HG03565 (cell line): ENCODE measurements around the gene AP4E1.
A peak's percentile ranks its signal among the peaks of the same experiment; 100 is the strongest.
"Not testable (repeated sequence)": the region's sequence is repeated elsewhere in the genome, so short reads cannot be mapped to it uniquely, and the experiment has no call there.

Source experiments
- ATAC-seq: cut with Tn5 transposase; IDR thresholded peaks from one replicate; pipeline ENCODE4 v1.9.1; 2021; ENCODE audit warnings: mild to moderate bottlenecking, moderate library complexity; ENCODE audit not compliant: unreplicated experiment

Gene AP4E1

GRCh38 chr15:50888054-50888453 is 20.4 kb upstream of the AP4E1 start:
- ATAC-seq = no peak

GRCh38 chr15:50889589-50889988 is 18.9 kb upstream of the AP4E1 start:
- ATAC-seq = no peak

GRCh38 chr15:50890751-50891150 is 17.7 kb upstream of the AP4E1 start:
- ATAC-seq = no peak

- ATAC-seq = no peak
Observed at GRCh38 chr15:50891159-50891558, 17.3 kb upstream of the AP4E1 start.

GRCh38 chr15:50893976-50894375 is 14.5 kb upstream of the AP4E1 start:
- ATAC-seq = no peak

- not testable (repeated sequence) for ATAC-seq
Observed at GRCh38 chr15:50901390-50901789, 7.1 kb upstream of the AP4E1 start.

GRCh38 chr15:50904211-50904610 is 4.3 kb upstream of the AP4E1 start:
- no peak for ATAC-seq

- ATAC-seq = no peak
Observed at GRCh38 chr15:50905055-50905454, 3.4 kb upstream of the AP4E1 start.

GRCh38 chr15:50906954-50907600 is 1.4 kb upstream of the AP4E1 start:
- ATAC-seq = peak; percentile 59

GRCh38 chr15:50907601-50908208 is 778 bp upstream of the AP4E1 start:
- ATAC-seq = no peak

- ATAC-seq = no peak
Observed at GRCh38 chr15:50909010-50909317, 481 bp downstream of the AP4E1 start.

- not testable (repeated sequence) for ATAC-seq
Observed at GRCh38 chr15:50910426-50910795, 1.9 kb downstream of the AP4E1 start.

- ATAC-seq = no peak
Observed at GRCh38 chr15:50911001-50911400, 2.5 kb downstream of the AP4E1 start.

- no peak for ATAC-seq
Observed at GRCh38 chr15:50911621-50912020, 3.1 kb downstream of the AP4E1 start.

GRCh38 chr15:50916400-50916799 is 7.9 kb downstream of the AP4E1 start:
- no peak for ATAC-seq

GRCh38 chr15:50919359-50919758 is 10.9 kb downstream of the AP4E1 start:
- ATAC-seq = not testable (repeated sequence)

GRCh38 chr15:50925281-50925680 is 16.8 kb downstream of the AP4E1 start:
- ATAC-seq = no peak

GRCh38 chr15:50929062-50929461 is 20.6 kb downstream of the AP4E1 start:
- no peak for ATAC-seq

GRCh38 chr15:50930792-50931191 is 22.3 kb downstream of the AP4E1 start:
- ATAC-seq = no peak

- ATAC-seq = no peak
Observed at GRCh38 chr15:50933341-50933740, 24.9 kb downstream of the AP4E1 start.

- ATAC-seq = no peak
Observed at GRCh38 chr15:50938525-50938924, 30.0 kb downstream of the AP4E1 start.

GRCh38 chr15:50939911-50940310 is 31.4 kb downstream of the AP4E1 start:
- no peak for ATAC-seq

GRCh38 chr15:50940506-50940905 is 32.0 kb downstream of the AP4E1 start:
- ATAC-seq = no peak
